Lower lobe of right lung (tissue), 2 donors: ENCODE data around the gene MRPL55. TPM values are rescaled to one million over a fixed set of nuclear protein-coding genes. Genes with fewer than 3 reads are reported as not detected.

Experiments used
- ATAC-seq, 2 donors: fragments of 200-7000 bp; cut with Tn5 transposase; one replicate each; pipeline ENCODE4 v1.9.1; 2020 to 2022; ENCODE audit warnings: mild to moderate bottlenecking in 2 of 2, moderate library complexity in 2 of 2
- DNase-seq: peaks from one replicate; pipeline ENCODE4 v3.0.0-alpha.2; 2020
- H3K27ac ChIP-seq: fragments of 200-600 bp; one replicate; pipeline ENCODE4 v1.8.0; 2022
- H3K27me3 ChIP-seq: fragments of 200-600 bp; one replicate; pipeline ENCODE4 v1.8.0; 2022; ENCODE audit warnings: low read depth
- H3K36me3 ChIP-seq: fragments of 200-600 bp; one replicate; pipeline ENCODE4 v1.8.0; 2022; ENCODE audit warnings: mild to moderate bottlenecking
- H3K4me1 ChIP-seq: fragments of 200-600 bp; one replicate; pipeline ENCODE4 v1.8.0; 2022
- H3K4me3 ChIP-seq: fragments of 200-600 bp; one replicate; pipeline ENCODE4 v1.8.0; 2022; ENCODE audit warnings: mild to moderate bottlenecking
- H3K9me3 ChIP-seq: fragments of 200-600 bp; one replicate; pipeline ENCODE4 v1.8.0; 2022
- CTCF ChIP-seq: fragments of 200-600 bp; IDR thresholded peaks from one replicate; pipeline ENCODE4 v1.8.0; 2022; ENCODE audit warnings: antibody characterized with exemption, mild to moderate bottlenecking
- intact Hi-C: fragments of 100-400 bp; cut with DNase I; formaldehyde crosslinking; loops from one replicate; pipeline ENCODE4 v1.11.0; 2022
- total RNA-seq: library from RNA; stranded (reverse); fragmentation: NEBNext Ultra II Directional; extraction: Animal tissue kit (Norgen Biotek cat#: 25700); gene quantifications from one replicate; pipeline ENCODE4 v1.2.1, GENCODE V29; 2021
- donor health status: DM: no; HTN: yes; CAD: no; lungs with severe emphysema.

MRPL55 gene
- total RNA-seq, 1 donor from 2014 or later: 43.6 TPM

- Histone ChIP-seq H3K4me1 (no peaks in the 10 kb centered on the region), H3K27me3 (peaks cover 22% of the 10 kb centered on the region), H3K27ac (no peak overlapping the region), H3K9me3 (no peaks in the 10 kb centered on the region), H3K4me3 (no peak overlapping the region), H3K36me3 (no peaks in the 10 kb centered on the region)
- intact Hi-C loops: no loop called here
- TF ChIP-seq CTCF: no peak
- DNase-seq (no peak), ATAC-seq (no peak)
These were observed 38.9 kb downstream of the MRPL55 start for GRCh38 chr1:228070173-228070572.

- intact Hi-C loops: no loop called here
- ATAC-seq: no peak
- DNase-seq: no peak
- TF ChIP-seq CTCF: no peak
- Histone ChIP-seq H3K36me3 (no peaks in the 10 kb centered on the region), H3K4me1 (no peaks in the 10 kb centered on the region), H3K9me3 (no peaks in the 10 kb centered on the region), H3K4me3 (no peak overlapping the region), H3K27ac (no peak overlapping the region), H3K27me3 (peaks cover 40% of the 10 kb centered on the region)
These were observed 40.7 kb downstream of the MRPL55 start for GRCh38 chr1:228068359-228068758.

GRCh38 chr1:228066891-228067654 lies 42.0 kb downstream of the MRPL55 start:
- ATAC-seq (no peak), DNase-seq (no peak)
- no peak overlapping the region for H3K4me3 ChIP-seq
- no peaks in the 10 kb centered on the region for H3K4me1 ChIP-seq
- no peak overlapping the region for H3K27ac ChIP-seq
- intact Hi-C loops: no loop called here
- no peaks in the 10 kb centered on the region for H3K9me3 ChIP-seq
- no peak for TF ChIP-seq CTCF
- peaks cover 52% of the 10 kb centered on the region for H3K27me3 ChIP-seq
- H3K36me3 ChIP-seq: no peaks in the 10 kb centered on the region

- no peak for ATAC-seq
- no peak for TF ChIP-seq CTCF
- H3K36me3 ChIP-seq: no peaks in the 10 kb centered on the region
- H3K27me3 ChIP-seq: peaks cover 59% of the 10 kb centered on the region
- H3K27ac ChIP-seq: no peak overlapping the region
- DNase-seq: no peak
- intact Hi-C loops: no loop called here
- H3K4me3 ChIP-seq: no peak overlapping the region
- no peaks in the 10 kb centered on the region for H3K4me1 ChIP-seq
- H3K9me3 ChIP-seq: no peaks in the 10 kb centered on the region
These were observed 42.7 kb downstream of the MRPL55 start for GRCh38 chr1:228066416-228066815.

- no peak for TF ChIP-seq CTCF
- peaks cover 66% of the 10 kb centered on the region for H3K27me3 ChIP-seq
- peaks cover 3% of the 10 kb centered on the region for H3K4me1 ChIP-seq
- H3K9me3 ChIP-seq: no peaks in the 10 kb centered on the region
- ATAC-seq (no peak), DNase-seq (no peak)
- H3K36me3 ChIP-seq: no peaks in the 10 kb centered on the region
- intact Hi-C loops: no loop called here
- H3K4me3 ChIP-seq: no peak overlapping the region
- H3K27ac ChIP-seq: no peak overlapping the region
These were observed 43.4 kb downstream of the MRPL55 start for GRCh38 chr1:228065543-228066347.
